GM23338 (cell line): ENCODE measurements around the gene FRAS1. TPM values are rescaled to one million over a fixed set of nuclear protein-coding genes. Genes with fewer than 3 reads are reported as not detected.

Experiments
- ATAC-seq: fragments of 200-7000 bp; cut with Tn5 transposase; 3 replicates; pipeline ENCODE4 v1.9.1; 2020
- DNase-seq: peaks from one replicate; pipeline ENCODE4 v3.0.0-alpha.2; 2015; ENCODE audit warnings: low spot score
- H2AFZ ChIP-seq: fragments of 200-600 bp; sonication (generic); 2 replicates; pipeline ENCODE4 v1.8.0; 2016; ENCODE audit warnings: antibody characterized with exemption, mild to moderate bottlenecking, moderate library complexity
- H3F3A ChIP-seq: fragments of 200-600 bp; sonication (generic); replicated peaks from 2 replicates; pipeline ENCODE4 v1.8.0; 2017; ENCODE audit warnings: antibody characterized with exemption, mixed run types, low read depth
- H3K27ac ChIP-seq: fragments of 200-600 bp; sonication (generic); 2 replicates; pipeline ENCODE4 v1.6.1; 2016; ENCODE audit warnings: low read depth
- H3K27me3 ChIP-seq: fragments of 200-600 bp; sonication (generic); 2 replicates; pipeline ENCODE4 v1.8.0; 2016; ENCODE audit warnings: mild to moderate bottlenecking, mixed run types, moderate library complexity; ENCODE audit not compliant: insufficient read depth
- H3K36me3 ChIP-seq: fragments of 200-600 bp; sonication (generic); 2 replicates; pipeline ENCODE4 v1.8.0; 2016; ENCODE audit warnings: mild to moderate bottlenecking; ENCODE audit not compliant: insufficient read depth
- H3K4me1 ChIP-seq: fragments of 200-600 bp; sonication (generic); 2 replicates; pipeline ENCODE4 v1.8.0; 2016; ENCODE audit warnings: mild to moderate bottlenecking, moderate library complexity; ENCODE audit not compliant: insufficient read depth
- H3K4me2 ChIP-seq: fragments of 200-600 bp; sonication (generic); 2 replicates; pipeline ENCODE4 v1.7.1; 2017; ENCODE audit warnings: mixed run types
- H3K4me3 ChIP-seq: fragments of 200-600 bp; sonication (generic); 2 replicates; pipeline ENCODE4 v1.6.1; 2016; ENCODE audit warnings: mixed run types
- H3K79me2 ChIP-seq: fragments of 200-600 bp; sonication (generic); replicated peaks from 2 replicates; pipeline ENCODE4 v1.8.0; 2017; ENCODE audit warnings: mild to moderate bottlenecking; ENCODE audit not compliant: insufficient read depth
- H3K9me2 ChIP-seq: fragments of 200-600 bp; sonication (generic); 2 replicates; pipeline ENCODE4 v1.8.0; 2017; ENCODE audit not compliant: insufficient read depth
- H4K20me1 ChIP-seq: fragments of 200-600 bp; sonication (generic); replicated peaks from 2 replicates; pipeline ENCODE4 v1.8.0; 2017; ENCODE audit warnings: mild to moderate bottlenecking; ENCODE audit not compliant: insufficient read depth
- H3K27ac Mint-ChIP-seq: 2 replicates; pipeline ENCODE4 v1.8.0; 2020; ENCODE audit warnings: inconsistent platforms, mild to moderate bottlenecking, moderate library complexity, mixed read lengths
- H3K27me3 Mint-ChIP-seq: 3 replicates; pipeline ENCODE4 v1.8.0; 2022; ENCODE audit warnings: low read depth, mild to moderate bottlenecking, moderate library complexity, mixed read lengths, inconsistent platforms; ENCODE audit not compliant: insufficient read depth, poor library complexity
- H3K36me3 Mint-ChIP-seq: 3 replicates; pipeline ENCODE4 v1.8.0; 2021; ENCODE audit warnings: low read depth, mild to moderate bottlenecking, inconsistent platforms, moderate library complexity, mixed read lengths
- H3K4me1 Mint-ChIP-seq: 3 replicates; pipeline ENCODE4 v1.8.0; 2020; ENCODE audit warnings: mild to moderate bottlenecking, inconsistent platforms, mixed read lengths
- H3K4me3 Mint-ChIP-seq: 3 replicates; pipeline ENCODE4 v1.8.0; 2021; ENCODE audit warnings: moderate library complexity, mild to moderate bottlenecking, inconsistent platforms, mixed read lengths
- H3K9me3 Mint-ChIP-seq: 3 replicates; pipeline ENCODE4 v1.8.0; 2020; ENCODE audit warnings: moderate library complexity, mild to moderate bottlenecking, inconsistent platforms, mixed read lengths
- CREB1 ChIP-seq: fragments of 250-450 bp; sonication (Bioruptor Pico); IDR thresholded peaks from 2 replicates; pipeline ENCODE4 v1.5.0; 2020; ENCODE audit warnings: low read depth, mild to moderate bottlenecking, moderate library complexity
- EZH2 ChIP-seq: fragments of 200-600 bp; sonication (generic); IDR thresholded peaks from one replicate; pipeline ENCODE4 v1.8.0; 2017; ENCODE audit warnings: antibody characterized with exemption, mild to moderate bottlenecking, low read depth; ENCODE audit not compliant: unreplicated experiment
- EZH2phosphoT487 ChIP-seq: fragments of 200-600 bp; sonication (generic); IDR thresholded peaks from one replicate; pipeline ENCODE4 v1.8.1; 2018; ENCODE audit warnings: antibody characterized with exemption; ENCODE audit not compliant: unreplicated experiment
- JUNB ChIP-seq: IDR thresholded peaks from one replicate; pipeline ENCODE4 v1.6.1; 2016; ENCODE audit warnings: antibody characterized with exemption; ENCODE audit not compliant: unreplicated experiment
- NANOG ChIP-seq: IDR thresholded peaks from 2 replicates; pipeline ENCODE4 v1.6.1; 2016; ENCODE audit warnings: antibody characterized with exemption, borderline replicate concordance
- POLR2AphosphoS5 ChIP-seq: IDR thresholded peaks from 2 replicates; pipeline ENCODE4 v1.6.1; 2016; ENCODE audit warnings: antibody characterized with exemption, low read depth
- STAT1 ChIP-seq: IDR thresholded peaks from one replicate; pipeline ENCODE4 v1.6.1; 2016; ENCODE audit warnings: antibody characterized with exemption; ENCODE audit not compliant: unreplicated experiment
- ZNF114 ChIP-seq: fragments of 250-450 bp; sonication (Bioruptor Pico); IDR thresholded peaks from 2 replicates; pipeline ENCODE4 v1.5.0; 2020; ENCODE audit warnings: mild to moderate bottlenecking, moderate library complexity
- ZNF331 ChIP-seq: fragments of 250-450 bp; sonication (Bioruptor Pico); IDR thresholded peaks from 2 replicates; pipeline ENCODE4 v1.5.0; 2020; ENCODE audit warnings: low read depth, mild to moderate bottlenecking, moderate library complexity
- polyA plus RNA-seq: library from polyadenylated mRNA; unstranded; fragments of >200 nt; fragmentation: Nextera tagmentation; extraction: Ambion mirVana; gene quantifications from 2 replicates; pipeline ENCODE4 v1.2.1, GENCODE V29; 2016
- total RNA-seq: library from RNA; depleted of rRNA; stranded (reverse); fragments of >200 nt; shearing (Covaris generic); gene quantifications from 2 replicates; pipeline ENCODE4 v1.2.3, GENCODE V29; 2014
- TF ChIP-seq, protein P1 (sequence below), 2 experiments: fragments of 200-600 bp in 1 of 2; sonication (generic) in 1 of 2; conservative IDR thresholded peaks; 2 replicates each; pipeline versions ENCODE4 v1.5.1 to v1.6.1; 2016 to 2017; ENCODE audit warnings: antibody characterized with exemption in 2 of 2, low read depth in 2 of 2, mild to moderate bottlenecking in 2 of 2, moderate library complexity in 1 of 2
- TF ChIP-seq, protein P2 (sequence below): IDR thresholded peaks from one replicate; pipeline ENCODE4 v1.6.1; 2018; ENCODE audit warnings: antibody characterized with exemption; ENCODE audit not compliant: unreplicated experiment

The FRAS1 gene
- total and polyA plus RNA-seq, 2 experiments from 2014 or later: 12.4 to 108 TPM

DNA sequence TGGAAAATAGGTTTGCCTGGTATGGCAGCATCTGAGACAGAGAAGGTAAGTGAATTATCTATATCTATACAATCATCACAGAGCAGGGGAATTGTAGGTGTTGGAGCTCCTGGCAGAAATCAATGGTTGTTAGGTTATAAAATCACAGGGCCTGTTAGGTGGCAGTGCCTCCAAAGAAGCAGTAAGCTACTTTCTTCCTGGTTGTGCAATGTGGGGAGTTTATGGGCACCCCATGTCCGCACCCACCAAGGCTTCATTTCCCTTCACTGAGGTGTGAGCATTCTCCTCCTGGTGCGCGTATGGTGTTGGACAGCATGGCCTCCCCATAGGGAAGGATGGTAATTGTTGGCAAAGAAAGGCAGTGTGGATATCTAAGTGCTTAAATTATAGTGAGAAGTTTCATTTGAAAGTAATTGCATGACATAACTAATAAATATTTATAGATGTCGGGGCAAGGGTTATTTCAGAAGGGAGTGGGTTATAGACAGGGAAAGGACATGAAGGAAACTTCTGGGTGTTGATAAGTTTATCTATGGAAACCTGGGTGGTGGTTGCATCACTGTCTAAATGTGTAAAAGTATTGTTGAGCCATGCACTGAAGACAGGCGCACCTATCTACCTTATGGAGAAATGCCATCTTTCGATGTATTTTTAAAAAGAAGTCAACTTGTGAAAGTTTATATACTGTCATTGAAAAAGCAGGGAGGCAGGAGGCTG is 153.7 kb downstream of the FRAS1 start:
- Histone ChIP-seq H3K4me2 (no peak overlapping the region), H3K4me3 (no peak overlapping the region), H3K79me2 (peaks cover 81% of the 10 kb centered on the region), H3K4me1 (peaks cover 3% of the 10 kb centered on the region), H3K27me3 (no peaks in the 10 kb centered on the region), H3K27ac (no peak overlapping the region), H2AFZ (no peak overlapping the region), H3K36me3 (no peaks in the 10 kb centered on the region), H3F3A (no peaks in the 10 kb centered on the region), H3K9me2 (peaks cover 5% of the 10 kb centered on the region; the same call in 1 of the 2 replicates), H4K20me1 (peaks cover 7% of the 10 kb centered on the region; the same call in 1 of the 2 replicates)
- Mint-ChIP-seq H3K27me3 (peaks cover 3% of the 10 kb centered on the region), H3K9me3 (no peaks in the 10 kb centered on the region), H3K4me1 (peaks cover 20% of the 10 kb centered on the region), H3K36me3 (peaks cover 10% of the 10 kb centered on the region; the same call in 2 of the 3 replicates), H3K4me3 (no peak overlapping the region), H3K27ac (no peak overlapping the region)
- ATAC-seq (no peak), DNase-seq (no peak)
- TF ChIP-seq EZH2phosphoT487 (no peak), CREB1 (CRISPR knock-in tag) (no peak), STAT1 (no peak), JUNB (no peak), NANOG (no peak), ZNF114 (no peak), EZH2 (no peak), ZNF331 (no peak), POLR2AphosphoS5 (no peak)
- TF ChIP-seq, protein P1, sequence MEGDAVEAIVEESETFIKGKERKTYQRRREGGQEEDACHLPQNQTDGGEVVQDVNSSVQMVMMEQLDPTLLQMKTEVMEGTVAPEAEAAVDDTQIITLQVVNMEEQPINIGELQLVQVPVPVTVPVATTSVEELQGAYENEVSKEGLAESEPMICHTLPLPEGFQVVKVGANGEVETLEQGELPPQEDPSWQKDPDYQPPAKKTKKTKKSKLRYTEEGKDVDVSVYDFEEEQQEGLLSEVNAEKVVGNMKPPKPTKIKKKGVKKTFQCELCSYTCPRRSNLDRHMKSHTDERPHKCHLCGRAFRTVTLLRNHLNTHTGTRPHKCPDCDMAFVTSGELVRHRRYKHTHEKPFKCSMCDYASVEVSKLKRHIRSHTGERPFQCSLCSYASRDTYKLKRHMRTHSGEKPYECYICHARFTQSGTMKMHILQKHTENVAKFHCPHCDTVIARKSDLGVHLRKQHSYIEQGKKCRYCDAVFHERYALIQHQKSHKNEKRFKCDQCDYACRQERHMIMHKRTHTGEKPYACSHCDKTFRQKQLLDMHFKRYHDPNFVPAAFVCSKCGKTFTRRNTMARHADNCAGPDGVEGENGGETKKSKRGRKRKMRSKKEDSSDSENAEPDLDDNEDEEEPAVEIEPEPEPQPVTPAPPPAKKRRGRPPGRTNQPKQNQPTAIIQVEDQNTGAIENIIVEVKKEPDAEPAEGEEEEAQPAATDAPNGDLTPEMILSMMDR (conservative IDR thresholded peaks at IDR 0.05; ENCODE audit: low read depth in 2 of 2): no peak
- TF ChIP-seq, protein P2, sequence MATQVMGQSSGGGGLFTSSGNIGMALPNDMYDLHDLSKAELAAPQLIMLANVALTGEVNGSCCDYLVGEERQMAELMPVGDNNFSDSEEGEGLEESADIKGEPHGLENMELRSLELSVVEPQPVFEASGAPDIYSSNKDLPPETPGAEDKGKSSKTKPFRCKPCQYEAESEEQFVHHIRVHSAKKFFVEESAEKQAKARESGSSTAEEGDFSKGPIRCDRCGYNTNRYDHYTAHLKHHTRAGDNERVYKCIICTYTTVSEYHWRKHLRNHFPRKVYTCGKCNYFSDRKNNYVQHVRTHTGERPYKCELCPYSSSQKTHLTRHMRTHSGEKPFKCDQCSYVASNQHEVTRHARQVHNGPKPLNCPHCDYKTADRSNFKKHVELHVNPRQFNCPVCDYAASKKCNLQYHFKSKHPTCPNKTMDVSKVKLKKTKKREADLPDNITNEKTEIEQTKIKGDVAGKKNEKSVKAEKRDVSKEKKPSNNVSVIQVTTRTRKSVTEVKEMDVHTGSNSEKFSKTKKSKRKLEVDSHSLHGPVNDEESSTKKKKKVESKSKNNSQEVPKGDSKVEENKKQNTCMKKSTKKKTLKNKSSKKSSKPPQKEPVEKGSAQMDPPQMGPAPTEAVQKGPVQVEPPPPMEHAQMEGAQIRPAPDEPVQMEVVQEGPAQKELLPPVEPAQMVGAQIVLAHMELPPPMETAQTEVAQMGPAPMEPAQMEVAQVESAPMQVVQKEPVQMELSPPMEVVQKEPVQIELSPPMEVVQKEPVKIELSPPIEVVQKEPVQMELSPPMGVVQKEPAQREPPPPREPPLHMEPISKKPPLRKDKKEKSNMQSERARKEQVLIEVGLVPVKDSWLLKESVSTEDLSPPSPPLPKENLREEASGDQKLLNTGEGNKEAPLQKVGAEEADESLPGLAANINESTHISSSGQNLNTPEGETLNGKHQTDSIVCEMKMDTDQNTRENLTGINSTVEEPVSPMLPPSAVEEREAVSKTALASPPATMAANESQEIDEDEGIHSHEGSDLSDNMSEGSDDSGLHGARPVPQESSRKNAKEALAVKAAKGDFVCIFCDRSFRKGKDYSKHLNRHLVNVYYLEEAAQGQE: no peak
